ENCODE measurements around the gene STRN3.
"Not testable (repeated sequence)": the region's sequence is repeated elsewhere in the genome, so short reads cannot be mapped to it uniquely, and the experiment has no call there.

STRN3 gene

GRCh38 chr14:31052905-31053586 is 26.9 kb upstream of the STRN3 start:
- H3K9me3 ChIP-seq (ENCODE audit: control insufficient read depth, insufficient read depth, low read depth, low read length) = not testable (repeated sequence)

GRCh38 chr14:31051511-31051910 is 25.3 kb upstream of the STRN3 start:
- Histone ChIP-seq H3K27ac (ENCODE audit: low read depth, low read length) (no peak overlapping the region), H3K9ac (ENCODE audit: low read length) (no peak overlapping the region), H3K36me3 (ENCODE audit: control insufficient read depth, insufficient read depth, low read length) (no peaks in the 10 kb centered on the region), H3K27me3 (ENCODE audit: control insufficient read depth, insufficient read depth, low read length) (no peaks in the 10 kb centered on the region), H3K9me3 (ENCODE audit: control insufficient read depth, insufficient read depth, low read depth, low read length) (no peaks in the 10 kb centered on the region), H3K4me1 (ENCODE audit: control insufficient read depth, insufficient read depth, low read length) (no peaks in the 10 kb centered on the region), H3K4me3 (ENCODE audit: low read depth, low read length) (no peak overlapping the region)

More at GRCh38 chr14:31052905-31053586, 26.9 kb upstream of the STRN3 start:
- H3K4me1 ChIP-seq (ENCODE audit: control insufficient read depth, insufficient read depth, low read length); H3K36me3 ChIP-seq (ENCODE audit: control insufficient read depth, insufficient read depth, low read length); H3K27ac ChIP-seq (ENCODE audit: low read depth, low read length); H3K9ac ChIP-seq (ENCODE audit: low read length); H3K27me3 ChIP-seq (ENCODE audit: control insufficient read depth, insufficient read depth, low read length); H3K4me3 ChIP-seq (ENCODE audit: low read depth, low read length): not testable (repeated sequence)

- Histone ChIP-seq H3K4me3 (ENCODE audit: low read depth, low read length) (no peak overlapping the region), H3K9me3 (ENCODE audit: control insufficient read depth, insufficient read depth, low read depth, low read length) (no peaks in the 10 kb centered on the region), H3K27me3 (ENCODE audit: control insufficient read depth, insufficient read depth, low read length) (no peaks in the 10 kb centered on the region), H3K4me1 (ENCODE audit: control insufficient read depth, insufficient read depth, low read length) (no peaks in the 10 kb centered on the region), H3K27ac (ENCODE audit: low read depth, low read length) (no peak overlapping the region), H3K9ac (ENCODE audit: low read length) (no peak overlapping the region), H3K36me3 (ENCODE audit: control insufficient read depth, insufficient read depth, low read length) (no peaks in the 10 kb centered on the region)
Observed at GRCh38 chr14:31051023-31051422, 24.8 kb upstream of the STRN3 start.

- Histone ChIP-seq H3K27ac (ENCODE audit: low read depth, low read length) (no peak overlapping the region), H3K9me3 (ENCODE audit: control insufficient read depth, insufficient read depth, low read depth, low read length) (no peaks in the 10 kb centered on the region), H3K4me1 (ENCODE audit: control insufficient read depth, insufficient read depth, low read length) (peaks cover 9% of the 10 kb centered on the region; the same call in 1 of the 2 replicates), H3K9ac (ENCODE audit: low read length) (no peak overlapping the region), H3K36me3 (ENCODE audit: control insufficient read depth, insufficient read depth, low read length) (no peaks in the 10 kb centered on the region), H3K27me3 (ENCODE audit: control insufficient read depth, insufficient read depth, low read length) (no peaks in the 10 kb centered on the region), H3K4me3 (ENCODE audit: low read depth, low read length) (no peak overlapping the region)
Observed at GRCh38 chr14:31047503-31047902, 21.3 kb upstream of the STRN3 start.

- no peak overlapping the region for H3K4me3 ChIP-seq (ENCODE audit: low read depth, low read length)
- peaks cover 9% of the 10 kb centered on the region; the same call in 1 of the 2 replicates for H3K4me1 ChIP-seq (ENCODE audit: control insufficient read depth, insufficient read depth, low read length)
- H3K27ac ChIP-seq (ENCODE audit: low read depth, low read length) = no peak overlapping the region
- H3K36me3 ChIP-seq (ENCODE audit: control insufficient read depth, insufficient read depth, low read length) = no peaks in the 10 kb centered on the region
- H3K9me3 ChIP-seq (ENCODE audit: control insufficient read depth, insufficient read depth, low read depth, low read length) = no peaks in the 10 kb centered on the region
- no peak overlapping the region for H3K9ac ChIP-seq (ENCODE audit: low read length)
- no peaks in the 10 kb centered on the region for H3K27me3 ChIP-seq (ENCODE audit: control insufficient read depth, insufficient read depth, low read length)
Observed at GRCh38 chr14:31045501-31046080, 19.4 kb upstream of the STRN3 start.

- H3K4me1 ChIP-seq (ENCODE audit: control insufficient read depth, insufficient read depth, low read length) = peaks cover 12% of the 10 kb centered on the region
- H3K9me3 ChIP-seq (ENCODE audit: control insufficient read depth, insufficient read depth, low read depth, low read length) = no peaks in the 10 kb centered on the region
- peak overlapping the region; percentile 41; the same call in 1 of the 2 replicates for H3K27ac ChIP-seq (ENCODE audit: low read depth, low read length)
- no peaks in the 10 kb centered on the region for H3K36me3 ChIP-seq (ENCODE audit: control insufficient read depth, insufficient read depth, low read length)
- H3K27me3 ChIP-seq (ENCODE audit: control insufficient read depth, insufficient read depth, low read length) = no peaks in the 10 kb centered on the region
- H3K4me3 ChIP-seq (ENCODE audit: low read depth, low read length) = no peak overlapping the region
- no peak overlapping the region for H3K9ac ChIP-seq (ENCODE audit: low read length)
Observed at GRCh38 chr14:31043379-31043778, 17.2 kb upstream of the STRN3 start.

GRCh38 chr14:31042893-31043292 is 16.7 kb upstream of the STRN3 start:
- Histone ChIP-seq H3K27ac (ENCODE audit: low read depth, low read length) (peak overlapping the region; percentile 41; the same call in 1 of the 2 replicates), H3K4me1 (ENCODE audit: control insufficient read depth, insufficient read depth, low read length) (peaks cover 15% of the 10 kb centered on the region)
- H3K27me3 ChIP-seq (ENCODE audit: control insufficient read depth, insufficient read depth, low read length); H3K36me3 ChIP-seq (ENCODE audit: control insufficient read depth, insufficient read depth, low read length); H3K9me3 ChIP-seq (ENCODE audit: control insufficient read depth, insufficient read depth, low read depth, low read length); H3K9ac ChIP-seq (ENCODE audit: low read length); H3K4me3 ChIP-seq (ENCODE audit: low read depth, low read length): not testable (repeated sequence)

- H3K4me1 ChIP-seq (ENCODE audit: control insufficient read depth, insufficient read depth, low read length) = peaks cover 15% of the 10 kb centered on the region
- H3K36me3 ChIP-seq (ENCODE audit: control insufficient read depth, insufficient read depth, low read length) = no peaks in the 10 kb centered on the region
- no peak overlapping the region for H3K4me3 ChIP-seq (ENCODE audit: low read depth, low read length)
- no peak overlapping the region for H3K27ac ChIP-seq (ENCODE audit: low read depth, low read length)
- H3K27me3 ChIP-seq (ENCODE audit: control insufficient read depth, insufficient read depth, low read length) = no peaks in the 10 kb centered on the region
- no peak overlapping the region for H3K9ac ChIP-seq (ENCODE audit: low read length)
- no peaks in the 10 kb centered on the region for H3K9me3 ChIP-seq (ENCODE audit: control insufficient read depth, insufficient read depth, low read depth, low read length)
Observed at GRCh38 chr14:31042300-31042699, 16.1 kb upstream of the STRN3 start.

GRCh38 chr14:31038521-31039166 is 12.5 kb upstream of the STRN3 start:
- Histone ChIP-seq H3K27me3 (ENCODE audit: control insufficient read depth, insufficient read depth, low read length) (no peaks in the 10 kb centered on the region), H3K9ac (ENCODE audit: low read length) (no peak overlapping the region), H3K9me3 (ENCODE audit: control insufficient read depth, insufficient read depth, low read depth, low read length) (no peaks in the 10 kb centered on the region), H3K4me3 (ENCODE audit: low read depth, low read length) (no peak overlapping the region), H3K4me1 (ENCODE audit: control insufficient read depth, insufficient read depth, low read length) (peaks cover 15% of the 10 kb centered on the region), H3K27ac (ENCODE audit: low read depth, low read length) (peak overlapping the region; percentile 22; the same call in 1 of the 2 replicates), H3K36me3 (ENCODE audit: control insufficient read depth, insufficient read depth, low read length) (no peaks in the 10 kb centered on the region)

- H3K27ac ChIP-seq (ENCODE audit: low read depth, low read length) = no peak overlapping the region
- no peaks in the 10 kb centered on the region for H3K9me3 ChIP-seq (ENCODE audit: control insufficient read depth, insufficient read depth, low read depth, low read length)
- H3K9ac ChIP-seq (ENCODE audit: low read length) = no peak overlapping the region
- H3K36me3 ChIP-seq (ENCODE audit: control insufficient read depth, insufficient read depth, low read length) = no peaks in the 10 kb centered on the region
- peaks cover 8% of the 10 kb centered on the region for H3K4me1 ChIP-seq (ENCODE audit: control insufficient read depth, insufficient read depth, low read length)
- no peaks in the 10 kb centered on the region for H3K27me3 ChIP-seq (ENCODE audit: control insufficient read depth, insufficient read depth, low read length)
- H3K4me3 ChIP-seq (ENCODE audit: low read depth, low read length) = no peak overlapping the region
Observed at GRCh38 chr14:31037709-31038221, 11.6 kb upstream of the STRN3 start.

GRCh38 chr14:31036552-31036951 is 10.4 kb upstream of the STRN3 start:
- Histone ChIP-seq H3K4me3 (ENCODE audit: low read depth, low read length) (no peak overlapping the region), H3K36me3 (ENCODE audit: control insufficient read depth, insufficient read depth, low read length) (no peaks in the 10 kb centered on the region), H3K27ac (ENCODE audit: low read depth, low read length) (no peak overlapping the region), H3K4me1 (ENCODE audit: control insufficient read depth, insufficient read depth, low read length) (peaks cover 6% of the 10 kb centered on the region), H3K9ac (ENCODE audit: low read length) (no peak overlapping the region), H3K9me3 (ENCODE audit: control insufficient read depth, insufficient read depth, low read depth, low read length) (no peaks in the 10 kb centered on the region), H3K27me3 (ENCODE audit: control insufficient read depth, insufficient read depth, low read length) (no peaks in the 10 kb centered on the region)
